ENCODE measurements around the gene NIN.

- TF ChIP-seq POLR2A (IDR thresholded peaks at IDR 0.05) (no peak), CTCF (IDR thresholded peaks at IDR 0.05) (no peak)
These were observed 23.6 kb upstream of the NIN start for GRCh38 chr14:50854521-50854920.
